HepG2 (cell line): ENCODE measurements around the gene CYP21A2. TPM values are rescaled to one million over a fixed set of nuclear protein-coding genes. Genes with fewer than 3 reads are reported as not detected.

Experiments used
- BHLHE40 ChIP-seq: IDR thresholded peaks from 2 replicates; pipeline ENCODE4 v1.6.1; 2011; ENCODE audit warnings: low read length, improper control_type of control experiment
- HNF1A ChIP-seq, 2 experiments: sonication (generic) in 1 of 2; formaldehyde crosslinking in 1 of 2; IDR thresholded peaks; 2 replicates each; pipeline versions ENCODE4 v1.4.0 to v1.6.1; 2016 to 2020; ENCODE audit warnings: borderline replicate concordance in 1 of 2, low read depth in 1 of 2, mild to moderate bottlenecking in 1 of 2, missing genetic modification reagents in 1 of 2
- KIAA2018 ChIP-seq: sonication (generic); formaldehyde crosslinking; IDR thresholded peaks from 2 replicates; pipeline ENCODE4 v1.5.0; 2020; ENCODE audit warnings: mild to moderate bottlenecking, missing genetic modification reagents, borderline replicate concordance
- SIX4 ChIP-seq: sonication (generic); formaldehyde crosslinking; IDR thresholded peaks from 2 replicates; pipeline ENCODE4 v1.4.0; 2020; ENCODE audit warnings: missing genetic modification reagents
- TEAD2 ChIP-seq: sonication (generic); formaldehyde crosslinking; IDR thresholded peaks from 2 replicates; pipeline ENCODE4 v1.9.0; 2021; ENCODE audit warnings: missing genetic modification reagents
- ZBTB33 ChIP-seq: sonication (generic); formaldehyde crosslinking; IDR thresholded peaks from 2 replicates; pipeline ENCODE4 v1.4.0; 2020; ENCODE audit warnings: missing genetic modification reagents
- ZFP41 ChIP-seq: sonication (generic); formaldehyde crosslinking; IDR thresholded peaks from 2 replicates; pipeline ENCODE4 v1.4.0; 2020; ENCODE audit warnings: mild to moderate bottlenecking, missing genetic modification reagents, borderline replicate concordance
- ZFX ChIP-seq: sonication (generic); formaldehyde crosslinking; IDR thresholded peaks from 2 replicates; pipeline ENCODE4 v1.4.0; 2020; ENCODE audit warnings: mild to moderate bottlenecking, low read depth, missing genetic modification reagents, moderate library complexity
- ZGPAT ChIP-seq: IDR thresholded peaks from 2 replicates; pipeline ENCODE4 v1.6.1; 2016; ENCODE audit warnings: mild to moderate bottlenecking
- ZNF780A ChIP-seq: sonication (generic); formaldehyde crosslinking; IDR thresholded peaks from 2 replicates; pipeline ENCODE4 v1.8.0; 2022; ENCODE audit warnings: mild to moderate bottlenecking, missing genetic modification reagents, moderate library complexity
- polyA plus RNA-seq, 8 experiments: library from polyadenylated mRNA; depleted of rRNA in 3 of 8; stranded (reverse) in 7 of 8; unstranded in 1 of 8; fragments of >200 nt; fragmentation: Illumina TruSeq in 4 of 8; extraction: Trizol in 4 of 8; gene quantifications; 2 replicates each; pipeline versions ENCODE4 v1.2.1 to v1.2.3, GENCODE V29; 2011 to 2016; ENCODE audit warnings: low read depth in 4 of 8, missing spikeins in 1 of 8, mixed read lengths in 1 of 8; ENCODE audit not compliant: insufficient read depth in 1 of 8
- total RNA-seq, 5 experiments: library from RNA; depleted of rRNA; stranded (reverse); fragments of >200 nt; fragmentation: Illumina TruSeq; extraction: Trizol; gene quantifications; 2 replicates each; pipeline ENCODE4 v1.2.3, GENCODE V29; 2016; ENCODE audit warnings: low read depth in 1 of 5

The CYP21A2 gene
- total and polyA plus RNA-seq, 2 of the 13 experiments (the other 11 are each of a cell fraction or from before 2014, with no cell fraction given) = 1.5 to 6.3 TPM

- TF ChIP-seq HNF1A (IDR thresholded peaks at IDR 0.05; ENCODE audit: low read depth) (no peak), HNF1A (CRISPR knock-in tag; IDR thresholded peaks at IDR 0.05; ENCODE audit: borderline replicate concordance) (no peak), TEAD2 (CRISPR knock-in tag) (no peak), ZBTB33 (no peak), ZFX (peak; percentile 81), BHLHE40 (no peak), ZNF780A (no peak), ZGPAT (CRISPR knock-in tag) (peak; percentile 54; the same call in 1 of the 2 replicates), ZFP41 (CRISPR knock-in tag) (no peak), KIAA2018 (CRISPR knock-in tag) (no peak), SIX4 (CRISPR knock-in tag) (no peak)
These were observed 49.6 kb downstream of the CYP21A2 start (continued) for GRCh38 chr6:32087574-32088486.
